PC-3 (cell line): Measurements from ENCODE around the gene STXBP1.

ENCODE experiments used
- EZH2 ChIP-seq: fragments of 300-600 bp; sonication (generic); IDR thresholded peaks from one replicate; pipeline ENCODE4 v1.6.1; 2017; ENCODE audit warnings: antibody characterized with exemption, mild to moderate bottlenecking, low read length; ENCODE audit not compliant: unreplicated experiment
- TF ChIP-seq, protein P1 (sequence below): fragments of 300-600 bp; sonication (generic); conservative IDR thresholded peaks from 2 replicates; pipeline ENCODE4 v1.5.1; 2017; ENCODE audit warnings: antibody characterized with exemption, low read depth, mild to moderate bottlenecking, low read length

DNA sequence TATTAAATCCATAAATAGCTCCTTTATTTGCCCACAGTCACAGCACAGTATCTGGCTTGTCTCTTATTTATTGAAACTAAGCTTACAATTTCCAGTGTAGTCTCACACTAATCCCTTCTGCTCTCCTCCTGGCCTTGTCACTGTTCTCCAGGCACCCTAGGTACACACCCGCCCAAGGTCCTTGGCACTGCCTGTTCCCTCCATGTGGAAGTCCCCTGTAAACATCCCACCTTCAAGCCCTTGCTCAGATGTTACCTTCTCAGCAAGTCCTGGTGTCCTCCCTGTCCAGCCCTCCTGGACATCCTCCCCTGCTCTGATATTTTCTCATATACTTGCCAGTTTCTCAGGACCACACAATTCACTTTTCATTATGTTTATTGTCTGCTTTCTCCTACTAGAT lies 50.5 kb downstream of the STXBP1 start:
- TF ChIP-seq, protein P1, sequence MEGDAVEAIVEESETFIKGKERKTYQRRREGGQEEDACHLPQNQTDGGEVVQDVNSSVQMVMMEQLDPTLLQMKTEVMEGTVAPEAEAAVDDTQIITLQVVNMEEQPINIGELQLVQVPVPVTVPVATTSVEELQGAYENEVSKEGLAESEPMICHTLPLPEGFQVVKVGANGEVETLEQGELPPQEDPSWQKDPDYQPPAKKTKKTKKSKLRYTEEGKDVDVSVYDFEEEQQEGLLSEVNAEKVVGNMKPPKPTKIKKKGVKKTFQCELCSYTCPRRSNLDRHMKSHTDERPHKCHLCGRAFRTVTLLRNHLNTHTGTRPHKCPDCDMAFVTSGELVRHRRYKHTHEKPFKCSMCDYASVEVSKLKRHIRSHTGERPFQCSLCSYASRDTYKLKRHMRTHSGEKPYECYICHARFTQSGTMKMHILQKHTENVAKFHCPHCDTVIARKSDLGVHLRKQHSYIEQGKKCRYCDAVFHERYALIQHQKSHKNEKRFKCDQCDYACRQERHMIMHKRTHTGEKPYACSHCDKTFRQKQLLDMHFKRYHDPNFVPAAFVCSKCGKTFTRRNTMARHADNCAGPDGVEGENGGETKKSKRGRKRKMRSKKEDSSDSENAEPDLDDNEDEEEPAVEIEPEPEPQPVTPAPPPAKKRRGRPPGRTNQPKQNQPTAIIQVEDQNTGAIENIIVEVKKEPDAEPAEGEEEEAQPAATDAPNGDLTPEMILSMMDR, result no peak
- TF ChIP-seq EZH2, result no peak
